HepG2 (cell line): ENCODE measurements around the gene KCTD13. TPM values are rescaled to one million over a fixed set of nuclear protein-coding genes. Genes with fewer than 3 reads are reported as not detected.

ENCODE experiments used
- ARID3A ChIP-seq: IDR thresholded peaks from 2 replicates; pipeline ENCODE4 v1.6.1; 2012; ENCODE audit warnings: low read depth, low read length, improper control_type of control experiment
- ATAD3A ChIP-seq: sonication (generic); formaldehyde crosslinking; IDR thresholded peaks from 2 replicates; pipeline ENCODE4 v1.4.0; 2020; ENCODE audit warnings: missing genetic modification reagents
- CEBPZ ChIP-seq: IDR thresholded peaks from 2 replicates; pipeline ENCODE4 v1.6.1; 2012; ENCODE audit warnings: low read length, improper control_type of control experiment
- ETV5 ChIP-seq: IDR thresholded peaks from 2 replicates; pipeline ENCODE4 v1.6.1; 2018; ENCODE audit warnings: missing biosample characterization, missing genetic modification reagents, inconsistent platforms, borderline replicate concordance
- HDAC6 ChIP-seq: fragments of 200-600 bp; sonication (generic); IDR thresholded peaks from 2 replicates; pipeline ENCODE4 v1.7.0; 2017; ENCODE audit warnings: mild to moderate bottlenecking, antibody characterized with exemption, low read length, low read depth
- NR3C1 ChIP-seq: sonication (generic); formaldehyde crosslinking; IDR thresholded peaks from 2 replicates; pipeline ENCODE4 v1.4.0; 2020; ENCODE audit warnings: missing genetic modification reagents
- SNAPC2 ChIP-seq: sonication (generic); formaldehyde crosslinking; IDR thresholded peaks from 2 replicates; pipeline ENCODE4 v1.8.1; 2022; ENCODE audit warnings: mild to moderate bottlenecking, missing genetic modification reagents
- ZFP62 ChIP-seq: sonication (generic); formaldehyde crosslinking; IDR thresholded peaks from 2 replicates; pipeline ENCODE4 v1.4.0; 2020; ENCODE audit warnings: missing genetic modification reagents
- ZNF331 ChIP-seq: sonication (generic); formaldehyde crosslinking; IDR thresholded peaks from 2 replicates; pipeline ENCODE4 v1.4.0; 2020; ENCODE audit warnings: missing genetic modification reagents
- ZNF407 ChIP-seq: sonication (generic); formaldehyde crosslinking; IDR thresholded peaks from one replicate; pipeline ENCODE4 v1.5.1; 2020; ENCODE audit warnings: mild to moderate bottlenecking, missing genetic modification reagents; ENCODE audit errors: not compliant biosample characterization
- ZNF800 ChIP-seq: sonication (generic); formaldehyde crosslinking; IDR thresholded peaks from 2 replicates; pipeline ENCODE4 v1.4.0; 2020; ENCODE audit warnings: missing genetic modification reagents
- polyA plus RNA-seq, 8 experiments: library from polyadenylated mRNA; depleted of rRNA in 3 of 8; stranded (reverse) in 7 of 8; unstranded in 1 of 8; fragments of >200 nt; fragmentation: Illumina TruSeq in 4 of 8; extraction: Trizol in 4 of 8; gene quantifications; 2 replicates each; pipeline versions ENCODE4 v1.2.1 to v1.2.3, GENCODE V29; 2011 to 2016; ENCODE audit warnings: low read depth in 4 of 8, missing spikeins in 1 of 8, mixed read lengths in 1 of 8; ENCODE audit not compliant: insufficient read depth in 1 of 8
- total RNA-seq, 5 experiments: library from RNA; depleted of rRNA; stranded (reverse); fragments of >200 nt; fragmentation: Illumina TruSeq; extraction: Trizol; gene quantifications; 2 replicates each; pipeline ENCODE4 v1.2.3, GENCODE V29; 2016; ENCODE audit warnings: low read depth in 1 of 5

KCTD13 gene
- total and polyA plus RNA-seq, 2 of the 13 experiments (the other 11 are each of a cell fraction or from before 2014, with no cell fraction given): 6.3 to 14.7 TPM

- no peak for TF ChIP-seq ARID3A
- TF ChIP-seq ZNF800 (CRISPR knock-in tag): 0 out of 2 replicates have a peak, but pooled peaks have one; percentile 2
- TF ChIP-seq ETV5 (CRISPR knock-in tag): no peak
- TF ChIP-seq CEBPZ: no peak
- TF ChIP-seq ZFP62: no peak
- TF ChIP-seq HDAC6: no peak
- no peak for TF ChIP-seq SNAPC2 (CRISPR knock-in tag)
- no peak for TF ChIP-seq ATAD3A (CRISPR knock-in tag)
- TF ChIP-seq ZNF331 (CRISPR knock-in tag): no peak
- TF ChIP-seq NR3C1: no peak
- TF ChIP-seq ZNF407 (CRISPR knock-in tag): peak; percentile 5
Observed at GRCh38 chr16:29961127-29961478, 35.1 kb upstream of the KCTD13 start (continued).
